ENCODE data around the gene YDJC.
"Not testable (repeated sequence)": the region's sequence is repeated elsewhere in the genome, so short reads cannot be mapped to it uniquely, and the experiment has no call there.

Gene YDJC

GRCh38 chr22:21632931-21633330 lies 3.1 kb upstream of the YDJC start:
- no peak for DNase-seq (ENCODE audit: low read depth, low spot score)

- DNase-seq (ENCODE audit: low read depth, low spot score), result no peak
Measured at GRCh38 chr22:21632237-21632895, 2.5 kb upstream of the YDJC start, which contains the start of gene CCDC116. Gene CCDC116 (plus strand): TSS chr22:21632760. CDS start chr22:21633182, 422 bp downstream.

DNA sequence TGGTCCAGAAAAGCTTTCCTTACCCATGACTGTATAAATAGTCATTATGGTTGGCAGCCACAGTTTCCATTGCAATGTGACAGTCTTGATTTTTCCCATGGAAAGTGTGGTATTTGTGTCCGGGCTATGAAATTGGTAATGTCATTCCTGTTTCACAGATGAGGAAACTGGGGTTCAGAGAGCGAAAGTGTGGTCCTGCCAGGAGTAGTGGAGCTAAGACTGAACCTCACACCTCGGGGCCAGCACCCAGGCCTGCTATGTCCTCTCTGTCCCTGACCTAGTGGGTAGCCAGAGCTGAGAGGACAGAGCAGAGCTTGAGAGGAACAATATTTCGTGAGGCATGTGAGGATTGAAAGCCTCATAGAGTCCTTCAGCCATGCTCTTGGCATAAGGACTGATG lies 1.2 kb upstream of the YDJC start:
- DNase-seq (ENCODE audit: low read depth, low spot score), result no peak

DNA sequence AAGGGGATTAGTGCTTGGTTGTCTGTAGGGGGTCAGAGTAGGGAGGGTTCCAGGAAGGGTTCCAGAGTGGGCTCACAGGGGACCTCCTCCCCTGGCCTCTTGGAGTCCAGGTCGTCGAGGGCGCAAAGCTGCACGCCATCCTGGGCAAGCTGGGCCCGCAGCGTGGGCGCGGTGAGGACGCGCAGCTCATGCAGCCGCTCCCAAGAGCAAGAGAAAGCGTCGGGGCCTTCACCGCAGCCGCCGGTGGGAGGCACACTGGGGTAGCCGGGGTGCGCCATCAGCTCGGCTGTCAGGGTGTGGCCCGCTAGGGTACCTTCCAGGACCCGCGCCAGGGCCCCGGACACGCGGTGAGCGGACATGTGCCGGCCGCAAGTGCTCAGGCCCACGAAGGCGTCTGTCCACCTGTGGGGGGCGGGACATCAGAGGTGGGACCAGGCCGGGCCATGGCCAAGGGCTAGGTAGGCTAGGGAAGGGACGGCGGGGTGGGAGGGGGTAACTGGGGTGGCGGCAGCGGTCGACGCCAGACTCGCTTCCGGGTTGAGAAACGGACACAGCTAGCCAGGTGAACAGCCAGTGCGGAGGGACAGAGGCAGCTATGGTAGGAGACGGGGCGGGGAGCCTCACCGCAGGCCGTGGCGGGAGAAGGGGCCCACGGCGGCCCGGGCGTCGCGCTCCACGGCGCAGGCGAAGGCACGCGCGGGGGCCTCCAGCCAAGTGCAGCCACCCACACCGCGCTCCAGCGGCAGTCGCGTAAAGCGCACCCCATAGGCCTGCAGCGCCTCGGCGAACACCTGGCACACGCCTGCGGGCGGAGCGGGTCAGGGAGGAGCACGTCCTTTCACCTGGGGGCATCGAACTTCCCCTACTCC lies 1.2 kb downstream of the YDJC start:
- no peak for DNase-seq (ENCODE audit: low read depth, low spot score)

- no peak for DNase-seq (ENCODE audit: low read depth, low spot score)
Measured at GRCh38 chr22:21626735-21627469, 2.9 kb downstream of the YDJC start.

GRCh38 chr22:21626073-21626734 lies 3.6 kb downstream of the YDJC start:
- DNase-seq (ENCODE audit: low read depth, low spot score), result no peak

DNA sequence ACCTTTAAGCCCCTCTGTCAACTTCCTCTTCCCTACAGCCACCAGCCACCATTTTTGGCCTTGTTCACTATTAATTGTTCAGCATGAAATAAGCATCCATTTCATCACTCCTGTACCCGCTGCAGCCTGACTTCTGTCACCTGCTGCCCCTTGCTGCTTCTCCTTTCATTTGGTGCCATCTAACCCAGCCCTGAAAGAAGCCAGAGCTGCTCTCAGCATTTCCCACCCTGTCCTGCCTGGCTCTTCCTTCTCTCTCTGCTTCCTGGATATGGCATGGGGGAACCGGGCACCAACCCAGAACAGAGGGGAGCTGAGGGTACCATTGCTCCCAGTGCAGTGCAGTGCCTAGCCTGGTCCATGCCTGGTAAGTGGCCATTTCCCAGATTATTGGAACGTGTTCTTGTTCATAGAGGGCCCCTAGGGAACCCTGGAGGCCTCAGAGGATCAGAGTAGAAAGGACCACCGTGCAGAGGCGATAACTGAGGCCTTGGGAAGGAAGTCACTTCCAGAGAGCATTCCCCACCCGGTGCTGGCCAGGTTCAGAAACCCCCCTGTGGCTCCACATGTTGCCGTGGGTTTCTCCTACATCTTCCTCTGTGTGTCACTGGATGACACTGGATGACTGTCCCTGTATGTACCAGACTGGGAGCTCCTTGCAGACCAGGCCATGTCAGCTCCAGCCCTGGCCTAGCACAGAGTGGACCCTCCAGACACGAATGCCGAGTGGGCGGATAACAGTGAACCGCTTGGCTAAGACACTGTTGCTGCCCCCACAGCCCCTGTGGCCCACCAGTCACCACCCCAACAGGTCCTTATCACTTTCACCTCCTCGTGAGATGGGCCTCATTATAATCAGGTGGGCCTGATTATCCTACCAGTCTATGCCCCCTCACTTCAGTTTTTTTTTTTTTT lies 4.7 kb downstream of the YDJC start:
- DNase-seq (ENCODE audit: low read depth, low spot score), result no peak

DNA sequence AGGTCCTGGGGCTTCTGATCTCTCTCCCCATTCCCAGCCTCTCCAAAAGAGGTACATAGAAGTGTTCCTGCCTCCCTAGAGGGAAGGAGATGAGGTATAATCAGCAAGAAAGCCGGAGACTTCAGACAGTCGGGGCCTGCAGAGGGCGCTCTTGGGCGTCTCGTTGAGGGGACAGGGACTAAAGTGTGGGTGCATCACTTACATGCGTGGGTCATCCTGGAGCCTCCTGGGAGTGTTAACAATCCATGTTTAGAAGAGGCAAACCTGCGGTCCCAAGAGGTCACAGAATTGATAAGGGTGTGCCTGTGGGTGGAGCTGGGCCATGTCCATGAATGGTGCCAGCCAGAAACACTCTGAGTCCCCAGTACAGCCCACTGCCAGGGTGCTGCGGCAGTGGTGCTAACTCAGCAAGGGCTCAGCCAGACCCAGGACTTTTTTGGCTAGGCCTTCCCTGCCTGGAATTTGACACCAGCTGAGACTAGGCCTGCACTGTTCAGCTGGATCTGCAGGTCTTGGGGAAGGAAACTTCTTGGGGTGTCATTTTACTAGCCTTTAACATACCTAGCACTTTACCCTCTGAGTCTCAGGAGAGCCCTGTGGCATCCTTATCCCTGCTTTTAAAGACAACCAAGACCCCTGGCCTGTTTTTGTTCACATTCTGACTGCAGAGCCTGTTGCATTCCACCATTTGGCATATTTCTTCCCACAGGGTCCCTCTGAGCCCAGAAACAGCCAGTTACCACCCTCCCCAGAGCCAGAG lies 5.5 kb downstream of the YDJC start:
- DNase-seq (ENCODE audit: low read depth, low spot score), result no peak

DNA sequence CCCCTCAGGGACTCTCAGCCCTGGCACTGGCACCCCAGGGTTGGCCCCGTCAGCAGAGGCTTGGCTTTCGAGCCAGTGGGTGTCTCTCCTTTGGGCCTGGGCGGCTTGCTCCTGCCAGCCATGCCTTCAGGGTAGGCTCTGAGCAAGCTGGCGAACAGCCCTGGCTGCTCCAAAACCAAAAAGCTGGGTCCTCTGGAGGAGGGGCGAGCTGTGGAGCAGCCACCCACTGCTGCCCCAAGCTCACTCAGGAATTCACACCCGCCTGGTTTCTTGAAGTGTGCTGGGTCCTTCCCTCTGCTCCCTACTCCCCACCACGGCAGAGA lies 6.2 kb downstream of the YDJC start:
- no peak for DNase-seq (ENCODE audit: low read depth, low spot score)

DNA sequence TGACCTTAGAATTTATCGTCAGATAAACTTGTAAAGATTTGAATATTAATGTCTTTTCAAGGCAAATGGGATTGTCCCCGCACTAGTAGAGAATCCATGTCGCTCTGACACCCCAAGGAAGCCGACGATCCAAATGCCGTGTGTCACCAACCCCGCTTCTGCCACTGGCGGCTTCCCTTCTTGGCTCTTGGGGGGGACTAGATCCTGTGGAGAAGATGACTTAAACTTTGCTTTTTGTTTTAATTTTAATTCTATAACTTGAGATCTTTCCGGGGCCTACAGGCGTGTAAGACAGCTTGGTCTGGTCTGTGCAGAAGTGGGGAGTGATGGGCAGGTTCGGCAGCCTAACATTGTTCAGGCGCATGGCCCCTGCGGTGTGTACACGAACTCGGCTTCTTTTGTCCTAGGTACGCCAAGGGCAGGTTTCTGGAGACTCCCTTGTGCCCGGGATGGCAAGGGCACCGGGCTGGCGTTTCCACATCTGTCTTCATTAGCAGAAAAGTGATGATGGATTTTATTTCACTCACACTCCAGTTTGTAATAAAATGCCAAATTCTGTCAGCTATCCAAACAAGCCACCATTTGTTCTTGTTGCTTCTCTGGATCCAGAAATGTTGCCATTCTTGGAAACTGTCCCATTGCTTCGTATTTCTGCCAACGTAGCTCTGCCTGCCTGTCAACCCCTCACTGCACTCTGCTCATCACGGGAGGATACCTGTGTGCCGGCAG lies 6.7 kb downstream of the YDJC start:
- no peak for DNase-seq (ENCODE audit: low read depth, low spot score)

GRCh38 chr22:21622011-21622918 lies 7.6 kb downstream of the YDJC start:
- DNase-seq (ENCODE audit: low read depth, low spot score), result no peak

- no peak for DNase-seq (ENCODE audit: low read depth, low spot score)
Measured at GRCh38 chr22:21621025-21621424, 8.8 kb downstream of the YDJC start.

- DNase-seq (ENCODE audit: low read depth, low spot score), result not testable (repeated sequence)
Measured at GRCh38 chr22:21617337-21617736, 12.5 kb downstream of the YDJC start.

- no peak for DNase-seq (ENCODE audit: low read depth, low spot score)
Measured at GRCh38 chr22:21615731-21616130, 14.1 kb downstream of the YDJC start.

DNA sequence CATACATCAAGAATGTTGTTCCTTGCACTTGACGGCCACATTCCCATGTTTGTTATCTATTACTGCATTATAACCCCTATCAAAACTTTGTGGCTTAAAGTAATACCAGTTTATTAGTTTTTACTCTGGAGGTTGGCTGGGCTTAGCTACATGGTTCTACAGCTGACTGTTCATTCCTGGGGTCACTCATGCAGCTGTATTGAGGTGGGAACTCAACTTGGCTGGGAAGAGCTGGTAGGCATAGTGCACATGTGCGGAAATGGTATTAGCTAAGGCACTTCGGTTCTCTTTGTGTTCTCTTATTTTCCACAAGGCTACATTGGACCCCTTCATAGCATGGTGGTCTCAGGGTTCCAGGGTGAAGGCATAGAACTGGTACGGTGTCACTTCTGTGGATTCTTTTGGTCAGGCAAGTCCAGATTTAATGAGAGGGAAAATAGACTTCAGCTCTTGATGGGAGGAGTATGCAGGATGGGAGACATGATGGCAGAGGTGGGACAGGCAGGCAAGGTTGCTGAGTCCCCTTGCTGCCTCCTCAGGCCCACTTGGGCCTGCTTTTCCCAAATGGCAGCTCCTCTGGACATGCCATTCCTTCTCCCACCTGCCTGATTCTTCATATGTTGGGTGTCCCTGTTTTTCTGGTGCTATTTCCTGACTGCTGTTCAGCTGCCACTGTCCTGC lies 16.1 kb downstream of the YDJC start:
- DNase-seq (ENCODE audit: low read depth, low spot score), result no peak

GRCh38 chr22:21612858-21613257 lies 17.0 kb downstream of the YDJC start:
- no peak for DNase-seq (ENCODE audit: low read depth, low spot score)

DNA sequence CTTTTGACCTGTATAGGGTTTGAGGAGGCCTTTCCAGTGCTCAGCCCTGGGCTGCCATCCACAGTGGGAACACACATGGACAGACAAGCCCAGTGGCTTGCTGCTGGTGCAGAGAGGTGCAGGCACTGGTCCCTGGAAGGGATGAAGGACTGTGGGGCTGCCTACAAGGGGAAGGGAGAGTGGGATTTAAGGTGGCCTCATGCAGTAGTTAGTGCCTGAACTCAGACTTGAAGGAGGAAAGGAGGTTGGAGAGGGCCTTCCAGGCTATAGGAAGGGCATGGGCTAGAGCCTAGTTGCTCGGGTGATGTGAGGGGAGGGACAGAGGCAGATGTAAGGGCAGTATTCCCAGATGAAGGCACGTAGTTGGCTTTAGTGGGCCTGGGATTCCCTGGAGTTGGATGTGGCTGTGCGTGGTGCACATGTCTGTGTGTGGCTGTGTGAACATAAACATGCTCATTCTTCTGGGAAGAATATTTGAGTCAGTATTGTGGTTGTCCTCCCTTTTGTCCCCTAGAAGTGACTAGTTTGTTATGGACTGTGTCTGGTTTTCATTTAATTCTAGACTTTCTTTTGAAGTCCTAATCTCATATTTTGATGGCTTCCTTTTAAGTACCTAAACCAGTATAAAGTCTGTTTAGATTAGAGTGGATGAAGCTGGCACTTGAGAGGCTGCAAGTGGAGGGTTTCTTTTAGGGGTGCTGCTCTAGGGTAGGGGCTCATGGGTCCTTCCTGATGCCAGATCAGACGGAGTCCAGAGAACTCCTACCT lies 18.4 kb downstream of the YDJC start:
- DNase-seq (ENCODE audit: low read depth, low spot score), result no peak

Measured in brain pericyte (primary cell).